ENCODE results near the gene SLC9A9. TPM values are rescaled to one million over a fixed set of nuclear protein-coding genes. Genes with fewer than 3 reads are reported as not detected.
A peak's percentile ranks its signal among the peaks of the same experiment; 100 is the strongest.
"Not testable (repeated sequence)": the region's sequence is repeated elsewhere in the genome, so short reads cannot be mapped to it uniquely, and the experiment has no call there.

The SLC9A9 gene
- total RNA-seq, 1 donor from 2014 or later: 28.4 TPM

GRCh38 chr3:143809121-143809621, 39.1 kb downstream of the SLC9A9 start:
- peak; percentile 87 for DNase-seq

GRCh38 chr3:143808030-143808429, 40.2 kb downstream of the SLC9A9 start:
- no peak for DNase-seq

- DNase-seq: no peak
Observed at GRCh38 chr3:143806038-143806437, 42.2 kb downstream of the SLC9A9 start.

GRCh38 chr3:143805476-143805875, 42.8 kb downstream of the SLC9A9 start:
- DNase-seq: not testable (repeated sequence)

- peak; percentile 31 for DNase-seq
Observed at GRCh38 chr3:143801046-143801445, 47.2 kb downstream of the SLC9A9 start.

- not testable (repeated sequence) for DNase-seq
Observed at GRCh38 chr3:143798151-143798550, 50.1 kb downstream of the SLC9A9 start.

GRCh38 chr3:143795874-143796273, 52.4 kb downstream of the SLC9A9 start:
- DNase-seq: peak; percentile 18

GRCh38 chr3:143794793-143795462, 53.3 kb downstream of the SLC9A9 start:
- DNase-seq: no peak

GRCh38 chr3:143793971-143794370, 54.3 kb downstream of the SLC9A9 start:
- DNase-seq: peak; percentile 60

GRCh38 chr3:143791386-143791785, 56.9 kb downstream of the SLC9A9 start:
- DNase-seq: no peak

- peak; percentile 62 for DNase-seq
Observed at GRCh38 chr3:143786219-143787191, 61.8 kb downstream of the SLC9A9 start.

- DNase-seq: no peak
Observed at GRCh38 chr3:143784446-143784845, 63.8 kb downstream of the SLC9A9 start.

- DNase-seq: no peak
Observed at GRCh38 chr3:143783851-143784370, 64.4 kb downstream of the SLC9A9 start.

- DNase-seq: peak; percentile 81
Observed at GRCh38 chr3:143775459-143775858, 72.8 kb downstream of the SLC9A9 start.

GRCh38 chr3:143771939-143772338, 76.3 kb downstream of the SLC9A9 start:
- no peak for DNase-seq

GRCh38 chr3:143771258-143771657, 77.0 kb downstream of the SLC9A9 start:
- DNase-seq: no peak

GRCh38 chr3:143770391-143770790, 77.9 kb downstream of the SLC9A9 start:
- no peak for DNase-seq

- DNase-seq: no peak
Observed at GRCh38 chr3:143769616-143770015, 78.7 kb downstream of the SLC9A9 start.

GRCh38 chr3:143764840-143765239, 83.4 kb downstream of the SLC9A9 start:
- DNase-seq: no peak

GRCh38 chr3:143763564-143764162, 84.6 kb downstream of the SLC9A9 start:
- peak; percentile 54 for DNase-seq

GRCh38 chr3:143757691-143758090, 90.6 kb downstream of the SLC9A9 start:
- DNase-seq: no peak

- no peak for DNase-seq
Observed at GRCh38 chr3:143755978-143756377, 92.3 kb downstream of the SLC9A9 start.
